Globus pallidus (tissue), 1 donor: Measurements from ENCODE around the gene SNCG.
"Not testable (repeated sequence)": the region's sequence is repeated elsewhere in the genome, so short reads cannot be mapped to it uniquely, and the experiment has no call there.

ENCODE experiments used
- DNase-seq: peaks from one replicate; pipeline ENCODE4 v3.0.0-alpha.2; 2015; ENCODE audit warnings: low spot score

SNCG gene

GRCh38 chr10:86978457-86978856 is 20.1 kb downstream of the SNCG start:
- not testable (repeated sequence) for DNase-seq

- DNase-seq: no peak
Observed at GRCh38 chr10:86979296-86979818, 21.0 kb downstream of the SNCG start.

- DNase-seq: no peak
Observed at GRCh38 chr10:86979977-86980448, 21.6 kb downstream of the SNCG start.

- DNase-seq: not testable (repeated sequence)
Observed at GRCh38 chr10:86981020-86981419, 22.6 kb downstream of the SNCG start.

- no peak for DNase-seq
Observed at GRCh38 chr10:86981716-86982115, 23.3 kb downstream of the SNCG start.

GRCh38 chr10:86984498-86984897 is 26.1 kb downstream of the SNCG start:
- DNase-seq: not testable (repeated sequence)

- no peak for DNase-seq
Observed at GRCh38 chr10:86988520-86988919, 30.1 kb downstream of the SNCG start.

- DNase-seq: not testable (repeated sequence)
Observed at GRCh38 chr10:86991362-86991761, 33.0 kb downstream of the SNCG start.

- DNase-seq: no peak
Observed at GRCh38 chr10:86992456-86992855, 34.1 kb downstream of the SNCG start.

- no peak for DNase-seq
Observed at GRCh38 chr10:86992929-86993328, 34.5 kb downstream of the SNCG start.

GRCh38 chr10:86999802-87000403 is 41.5 kb downstream of the SNCG start:
- DNase-seq: not testable (repeated sequence)

GRCh38 chr10:87000491-87000890 is 42.1 kb downstream of the SNCG start:
- DNase-seq: no peak

GRCh38 chr10:87007124-87007523 is 48.7 kb downstream of the SNCG start:
- not testable (repeated sequence) for DNase-seq

GRCh38 chr10:87007674-87008073 is 49.3 kb downstream of the SNCG start:
- not testable (repeated sequence) for DNase-seq

GRCh38 chr10:87008303-87008702 is 49.9 kb downstream of the SNCG start:
- not testable (repeated sequence) for DNase-seq

- not testable (repeated sequence) for DNase-seq
Observed at GRCh38 chr10:87009134-87009696, 50.8 kb downstream of the SNCG start.
